ENCODE measurements around the gene SLC31A2. TPM values are rescaled to one million over a fixed set of nuclear protein-coding genes. Genes with fewer than 3 reads are reported as not detected.
A peak's percentile ranks its signal among the peaks of the same experiment; 100 is the strongest.

The SLC31A2 gene
- total RNA-seq, 1 experiment from 2014 or later = 0.26 TPM

GRCh38 chr9:113155911-113156588, 5.2 kb downstream of the SLC31A2 start:
- Histone ChIP-seq H3K36me3 (ENCODE audit: insufficient read depth, low read length) (0 out of 2 replicates have a peak, but pooled peaks cover 4% of the 10 kb centered on the region), H3K9ac (ENCODE audit: low read length) (no peak overlapping the region), H4K20me1 (ENCODE audit: insufficient read depth, low read depth, low read length) (no peaks in the 10 kb centered on the region), H3K79me2 (ENCODE audit: low read length) (no peaks in the 10 kb centered on the region), H3K9me3 (ENCODE audit: low read length) (no peaks in the 10 kb centered on the region), H3K9me2 (replicated peaks; ENCODE audit: insufficient read depth, low read length) (no peaks in the 10 kb centered on the region), H3K4me3 (ENCODE audit: low read length) (no peak overlapping the region), H2AFZ (ENCODE audit: low read length) (no peak overlapping the region), H3K27me3 (ENCODE audit: low read length) (no peaks in the 10 kb centered on the region), H3K27ac (ENCODE audit: low read length) (no peak overlapping the region), H3K4me1 (ENCODE audit: low read length) (peaks cover 28% of the 10 kb centered on the region), H3K4me2 (ENCODE audit: low read depth, low read length, poor library complexity, severe bottlenecking) (peak overlapping the region; percentile 5)
- peak; percentile 49 for DNase-seq

GRCh38 chr9:113156880-113157279, 6.1 kb downstream of the SLC31A2 start:
- Histone ChIP-seq H3K27me3 (ENCODE audit: low read length) (no peaks in the 10 kb centered on the region), H3K9me3 (ENCODE audit: low read length) (no peaks in the 10 kb centered on the region), H3K9ac (ENCODE audit: low read length) (no peak overlapping the region), H3K36me3 (ENCODE audit: insufficient read depth, low read length) (peaks cover 5% of the 10 kb centered on the region; the same call in 1 of the 2 replicates), H3K4me1 (ENCODE audit: low read length) (peaks cover 23% of the 10 kb centered on the region), H3K4me2 (ENCODE audit: low read depth, low read length, poor library complexity, severe bottlenecking) (peak overlapping the region; percentile 5), H3K9me2 (replicated peaks; ENCODE audit: insufficient read depth, low read length) (no peaks in the 10 kb centered on the region), H3K79me2 (ENCODE audit: low read length) (no peaks in the 10 kb centered on the region), H2AFZ (ENCODE audit: low read length) (no peak overlapping the region), H4K20me1 (ENCODE audit: insufficient read depth, low read depth, low read length) (no peaks in the 10 kb centered on the region), H3K27ac (ENCODE audit: low read length) (no peak overlapping the region), H3K4me3 (ENCODE audit: low read length) (no peak overlapping the region)
- DNase-seq = peak; percentile 65

GRCh38 chr9:113158446-113158845, 7.6 kb downstream of the SLC31A2 start:
- Histone ChIP-seq H3K4me2 (ENCODE audit: low read depth, low read length, poor library complexity, severe bottlenecking) (no peak overlapping the region), H3K9me3 (ENCODE audit: low read length) (no peaks in the 10 kb centered on the region), H3K9me2 (replicated peaks; ENCODE audit: insufficient read depth, low read length) (no peaks in the 10 kb centered on the region), H3K27me3 (ENCODE audit: low read length) (no peaks in the 10 kb centered on the region), H3K27ac (ENCODE audit: low read length) (no peak overlapping the region), H3K9ac (ENCODE audit: low read length) (no peak overlapping the region), H3K4me1 (ENCODE audit: low read length) (peaks cover 17% of the 10 kb centered on the region), H3K79me2 (ENCODE audit: low read length) (no peaks in the 10 kb centered on the region), H3K36me3 (ENCODE audit: insufficient read depth, low read length) (peaks cover 20% of the 10 kb centered on the region; the same call in 1 of the 2 replicates), H3K4me3 (ENCODE audit: low read length) (no peak overlapping the region), H2AFZ (ENCODE audit: low read length) (no peak overlapping the region), H4K20me1 (ENCODE audit: insufficient read depth, low read depth, low read length) (no peaks in the 10 kb centered on the region)
- DNase-seq = no peak

- no peak overlapping the region for H3K4me2 ChIP-seq (ENCODE audit: low read depth, low read length, poor library complexity, severe bottlenecking)
- H3K4me3 ChIP-seq (ENCODE audit: low read length) = no peak overlapping the region
- H3K79me2 ChIP-seq (ENCODE audit: low read length) = no peaks in the 10 kb centered on the region
- H4K20me1 ChIP-seq (ENCODE audit: insufficient read depth, low read depth, low read length) = no peaks in the 10 kb centered on the region
- H3K9ac ChIP-seq (ENCODE audit: low read length) = no peak overlapping the region
- no peak overlapping the region for H2AFZ ChIP-seq (ENCODE audit: low read length)
- H3K9me2 ChIP-seq (replicated peaks; ENCODE audit: insufficient read depth, low read length) = no peaks in the 10 kb centered on the region
- no peak for DNase-seq
- H3K9me3 ChIP-seq (ENCODE audit: low read length) = no peaks in the 10 kb centered on the region
- peaks cover 33% of the 10 kb centered on the region; the same call in 1 of the 2 replicates for H3K36me3 ChIP-seq (ENCODE audit: insufficient read depth, low read length)
- H3K4me1 ChIP-seq (ENCODE audit: low read length) = peaks cover 17% of the 10 kb centered on the region
- no peak overlapping the region for H3K27ac ChIP-seq (ENCODE audit: low read length)
- no peaks in the 10 kb centered on the region for H3K27me3 ChIP-seq (ENCODE audit: low read length)
These were observed 9.8 kb downstream of the SLC31A2 start for GRCh38 chr9:113160571-113160970.

- Histone ChIP-seq H3K27me3 (ENCODE audit: low read length) (no peaks in the 10 kb centered on the region), H3K79me2 (ENCODE audit: low read length) (no peaks in the 10 kb centered on the region), H3K9me3 (ENCODE audit: low read length) (no peaks in the 10 kb centered on the region), H3K27ac (ENCODE audit: low read length) (no peak overlapping the region), H2AFZ (ENCODE audit: low read length) (no peak overlapping the region), H3K4me3 (ENCODE audit: low read length) (no peak overlapping the region), H3K9ac (ENCODE audit: low read length) (no peak overlapping the region), H3K4me1 (ENCODE audit: low read length) (no peaks in the 10 kb centered on the region), H3K9me2 (replicated peaks; ENCODE audit: insufficient read depth, low read length) (no peaks in the 10 kb centered on the region), H3K36me3 (ENCODE audit: insufficient read depth, low read length) (peaks cover 37% of the 10 kb centered on the region; the same call in 1 of the 2 replicates), H4K20me1 (ENCODE audit: insufficient read depth, low read depth, low read length) (no peaks in the 10 kb centered on the region), H3K4me2 (ENCODE audit: low read depth, low read length, poor library complexity, severe bottlenecking) (no peak overlapping the region)
- DNase-seq = no peak
These were observed 12.2 kb downstream of the SLC31A2 start for GRCh38 chr9:113163001-113163400.

GRCh38 chr9:113164536-113165300, 13.9 kb downstream of the SLC31A2 start:
- H3K36me3 ChIP-seq (ENCODE audit: insufficient read depth, low read length) = peaks cover 52% of the 10 kb centered on the region; the same call in 1 of the 2 replicates
- H2AFZ ChIP-seq (ENCODE audit: low read length) = no peak overlapping the region
- no peaks in the 10 kb centered on the region for H3K79me2 ChIP-seq (ENCODE audit: low read length)

GRCh38 chr9:113166039-113166438, 15.2 kb downstream of the SLC31A2 start:
- no peaks in the 10 kb centered on the region for H3K79me2 ChIP-seq (ENCODE audit: low read length)

More at GRCh38 chr9:113164536-113165300, 13.9 kb downstream of the SLC31A2 start:
- H3K27ac ChIP-seq (ENCODE audit: low read length) = no peak overlapping the region
- H3K9me2 ChIP-seq (replicated peaks; ENCODE audit: insufficient read depth, low read length) = no peaks in the 10 kb centered on the region
- no peak overlapping the region for H3K4me2 ChIP-seq (ENCODE audit: low read depth, low read length, poor library complexity, severe bottlenecking)
- no peak for DNase-seq
- no peak overlapping the region for H3K9ac ChIP-seq (ENCODE audit: low read length)
- H3K4me1 ChIP-seq (ENCODE audit: low read length) = no peaks in the 10 kb centered on the region
- H3K27me3 ChIP-seq (ENCODE audit: low read length) = no peaks in the 10 kb centered on the region
- H4K20me1 ChIP-seq (ENCODE audit: insufficient read depth, low read depth, low read length) = no peaks in the 10 kb centered on the region
- no peaks in the 10 kb centered on the region for H3K9me3 ChIP-seq (ENCODE audit: low read length)
- H3K4me3 ChIP-seq (ENCODE audit: low read length) = no peak overlapping the region

GRCh38 chr9:113168809-113169208, 18.0 kb downstream of the SLC31A2 start:
- Histone ChIP-seq H2AFZ (ENCODE audit: low read length) (no peak overlapping the region), H3K9me2 (replicated peaks; ENCODE audit: insufficient read depth, low read length) (no peaks in the 10 kb centered on the region), H3K4me3 (ENCODE audit: low read length) (no peak overlapping the region), H3K9me3 (ENCODE audit: low read length) (no peaks in the 10 kb centered on the region), H3K36me3 (ENCODE audit: insufficient read depth, low read length) (peaks cover 59% of the 10 kb centered on the region), H3K27ac (ENCODE audit: low read length) (no peak overlapping the region), H4K20me1 (ENCODE audit: insufficient read depth, low read depth, low read length) (no peaks in the 10 kb centered on the region), H3K79me2 (ENCODE audit: low read length) (no peaks in the 10 kb centered on the region), H3K9ac (ENCODE audit: low read length) (no peak overlapping the region), H3K27me3 (ENCODE audit: low read length) (no peaks in the 10 kb centered on the region), H3K4me2 (ENCODE audit: low read depth, low read length, poor library complexity, severe bottlenecking) (no peak overlapping the region), H3K4me1 (ENCODE audit: low read length) (no peaks in the 10 kb centered on the region)
- no peak for DNase-seq

More at GRCh38 chr9:113166039-113166438, 15.2 kb downstream of the SLC31A2 start:
- Histone ChIP-seq H3K27me3 (ENCODE audit: low read length) (no peaks in the 10 kb centered on the region), H3K4me3 (ENCODE audit: low read length) (no peak overlapping the region), H3K4me1 (ENCODE audit: low read length) (no peaks in the 10 kb centered on the region), H3K9me2 (replicated peaks; ENCODE audit: insufficient read depth, low read length) (no peaks in the 10 kb centered on the region), H3K9ac (ENCODE audit: low read length) (no peak overlapping the region), H2AFZ (ENCODE audit: low read length) (no peak overlapping the region), H3K27ac (ENCODE audit: low read length) (no peak overlapping the region), H3K9me3 (ENCODE audit: low read length) (no peaks in the 10 kb centered on the region), H3K36me3 (ENCODE audit: insufficient read depth, low read length) (peaks cover 57% of the 10 kb centered on the region), H3K4me2 (ENCODE audit: low read depth, low read length, poor library complexity, severe bottlenecking) (no peak overlapping the region), H4K20me1 (ENCODE audit: insufficient read depth, low read depth, low read length) (no peaks in the 10 kb centered on the region)
- no peak for DNase-seq

Data from Karpas-422 (cell line).